Kidney (tissue), 14 donors: ENCODE data around the gene S1PR3. TPM values are rescaled to one million over a fixed set of nuclear protein-coding genes. Genes with fewer than 3 reads are reported as not detected.

Experiments
- DNase-seq, 5 donors: peaks; one replicate each; pipeline ENCODE4 v3.0.0-alpha.2; 2013 to 2020
- FAIRE-seq: peaks from 2 replicates; lab custom pipeline; 2012; peaks lifted over from hg19 to GRCh38; lab: Jason Lieb, UNC
- H3K27ac ChIP-seq, 2 donors: one replicate each; pipeline ENCODE4 v1.7.0; 2013; ENCODE audit warnings: low read depth in 2 of 2, low read length in 2 of 2, inconsistent platforms in 1 of 2
- H3K27me3 ChIP-seq: one replicate; pipeline ENCODE4 v1.7.1; 2013; ENCODE audit warnings: low read length, inconsistent platforms; ENCODE audit not compliant: control insufficient read depth, insufficient read depth
- H3K36me3 ChIP-seq, 3 donors: one replicate each; pipeline versions ENCODE4 v1.7.0 to v1.7.1; 2013; ENCODE audit warnings: low read length in 3 of 3, control low read depth in 1 of 3, inconsistent platforms in 1 of 3; ENCODE audit not compliant: insufficient read depth in 3 of 3, control insufficient read depth in 2 of 3
- H3K4me1 ChIP-seq, 3 donors: one replicate each; pipeline versions ENCODE4 v1.7.0 to v1.7.1; 2013; ENCODE audit warnings: low read length in 3 of 3, inconsistent platforms in 1 of 3, low read depth in 1 of 3; ENCODE audit not compliant: control insufficient read depth in 2 of 3, insufficient read depth in 2 of 3
- H3K4me3 ChIP-seq, 3 donors: one replicate each; pipeline versions ENCODE4 v1.7.0 to v1.8.1; 2013; ENCODE audit warnings: low read length in 3 of 3, control low read depth in 1 of 3, inconsistent platforms in 1 of 3
- H3K9ac ChIP-seq, 3 donors: one replicate each; pipeline versions ENCODE4 v1.7.0 to v1.7.1; 2013; ENCODE audit warnings: low read length in 3 of 3, control low read depth in 1 of 3, inconsistent platforms in 1 of 3
- H3K9me3 ChIP-seq, 3 donors: one replicate each; pipeline versions ENCODE4 v1.7.0 to v1.7.1; 2013; ENCODE audit warnings: low read length in 3 of 3, control low read depth in 1 of 3, inconsistent platforms in 1 of 3; ENCODE audit not compliant: control insufficient read depth in 2 of 3, insufficient read depth in 1 of 3
- intact Hi-C: fragments of 100-400 bp; cut with DNase I; formaldehyde crosslinking; loops from one replicate; pipeline ENCODE4 v1.11.1; 2022
- polyA plus RNA-seq: library from polyadenylated mRNA; stranded (reverse); fragments of 350-450 nt; fragmentation: Illumina TruSeq; extraction: RNeasy Lipid Tissue Mini Kit (QIAGEN cat#74804); gene quantifications from one replicate; pipeline ENCODE4 v1.2.3, GENCODE V29; 2014; ENCODE audit warnings: low read depth, low replicate concordance; ENCODE audit not compliant: insufficient read depth
- total RNA-seq: library from RNA; stranded (reverse); fragmentation: NEBNext Ultra II Directional; extraction: Animal tissue kit (Norgen Biotek cat#: 25700); gene quantifications from one replicate; pipeline ENCODE4 v1.2.1, GENCODE V29; 2021
- TF ChIP-seq, protein P1 (sequence below): IDR thresholded peaks from 3 replicates; pipeline ENCODE4 v1.5.1; 2012; ENCODE audit warnings: mild to moderate bottlenecking, moderate library complexity, borderline replicate concordance; ENCODE audit not compliant: insufficient read depth; ENCODE audit errors: extremely low read depth
- donor health status: control.
- donor health status: control.
- donor health status: control.
- donor health status: control.
- donor health status: control.
- donor health status: DM: yes; HTN: yes; CAD: no.
- donor health status: Normal renal cell carcinoma (clear cell type).

Gene S1PR3
- total and polyA plus RNA-seq, 2 donors from 2014 or later, result 12.4 to 36.4 TPM

- Histone ChIP-seq H3K36me3 (no peaks in the 10 kb centered on the region), H3K27me3 (no peaks in the 10 kb centered on the region), H3K4me3 (no peak overlapping the region), H3K9me3 (no peaks in the 10 kb centered on the region), H3K27ac (no peak overlapping the region), H3K9ac (no peak overlapping the region), H3K4me1 (peaks cover 0 to 4% (median 0%) of the 10 kb centered on the region in 3 donors)
- FAIRE-seq, result no peak
- TF ChIP-seq, protein P1, sequence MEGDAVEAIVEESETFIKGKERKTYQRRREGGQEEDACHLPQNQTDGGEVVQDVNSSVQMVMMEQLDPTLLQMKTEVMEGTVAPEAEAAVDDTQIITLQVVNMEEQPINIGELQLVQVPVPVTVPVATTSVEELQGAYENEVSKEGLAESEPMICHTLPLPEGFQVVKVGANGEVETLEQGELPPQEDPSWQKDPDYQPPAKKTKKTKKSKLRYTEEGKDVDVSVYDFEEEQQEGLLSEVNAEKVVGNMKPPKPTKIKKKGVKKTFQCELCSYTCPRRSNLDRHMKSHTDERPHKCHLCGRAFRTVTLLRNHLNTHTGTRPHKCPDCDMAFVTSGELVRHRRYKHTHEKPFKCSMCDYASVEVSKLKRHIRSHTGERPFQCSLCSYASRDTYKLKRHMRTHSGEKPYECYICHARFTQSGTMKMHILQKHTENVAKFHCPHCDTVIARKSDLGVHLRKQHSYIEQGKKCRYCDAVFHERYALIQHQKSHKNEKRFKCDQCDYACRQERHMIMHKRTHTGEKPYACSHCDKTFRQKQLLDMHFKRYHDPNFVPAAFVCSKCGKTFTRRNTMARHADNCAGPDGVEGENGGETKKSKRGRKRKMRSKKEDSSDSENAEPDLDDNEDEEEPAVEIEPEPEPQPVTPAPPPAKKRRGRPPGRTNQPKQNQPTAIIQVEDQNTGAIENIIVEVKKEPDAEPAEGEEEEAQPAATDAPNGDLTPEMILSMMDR, result no peak
- intact Hi-C loops, result no loop called here
- DNase-seq, result no peak
Measured at GRCh38 chr9:89010056-89010455, 18.8 kb downstream of the S1PR3 start.

GRCh38 chr9:89010526-89011111, 19.4 kb downstream of the S1PR3 start:
- DNase-seq (no peak), FAIRE-seq (no peak)
- intact Hi-C loops, result no loop called here
- Histone ChIP-seq H3K4me1 (peaks cover 0 to 4% (median 0%) of the 10 kb centered on the region in 3 donors), H3K36me3 (no peaks in the 10 kb centered on the region), H3K9me3 (no peaks in the 10 kb centered on the region), H3K27me3 (no peaks in the 10 kb centered on the region), H3K27ac (no peak overlapping the region), H3K9ac (no peak overlapping the region), H3K4me3 (no peak overlapping the region)
- TF ChIP-seq, protein P1, result no peak

DNA sequence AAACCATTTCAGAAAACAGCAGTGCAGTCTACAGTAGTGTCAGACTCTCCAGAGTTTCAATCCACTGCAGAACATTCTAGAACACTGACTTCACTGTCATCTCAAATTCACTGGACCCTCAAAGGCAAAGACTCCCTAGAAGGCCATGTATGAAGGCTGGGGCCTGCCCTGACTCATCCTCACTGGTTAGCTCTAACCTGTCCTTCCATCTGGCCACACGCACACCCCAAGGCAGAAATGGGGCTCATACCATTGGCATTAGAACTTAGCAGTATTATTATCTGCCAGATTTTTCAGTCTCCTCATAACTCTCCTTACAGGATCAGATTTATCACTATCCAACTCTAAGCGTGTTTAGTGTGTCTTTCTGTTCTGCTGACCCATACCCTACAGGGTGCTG, 20.4 kb downstream of the S1PR3 start:
- no peaks in the 10 kb centered on the region for H3K36me3 ChIP-seq
- no peak overlapping the region for H3K27ac ChIP-seq
- intact Hi-C loops, result no loop called here
- DNase-seq, result no peak
- H3K4me3 ChIP-seq, result no peak overlapping the region
- FAIRE-seq, result no peak
- no peaks in the 10 kb centered on the region for H3K27me3 ChIP-seq
- no peaks in the 10 kb centered on the region for H3K9me3 ChIP-seq
- no peak overlapping the region for H3K9ac ChIP-seq
- TF ChIP-seq, protein P1, result no peak
- peaks cover 0 to 4% (median 0%) of the 10 kb centered on the region in 3 donors for H3K4me1 ChIP-seq
